ENCODE measurements around the gene DYNC1I1. TPM values are rescaled to one million over a fixed set of nuclear protein-coding genes. Genes with fewer than 3 reads are reported as not detected.

The DYNC1I1 gene
- total RNA-seq, 1 experiment from 2014 or later = not detected

- H3K36me3 ChIP-seq (ENCODE audit: low read depth) = no peaks in the 10 kb centered on the region
- H3K4me2 ChIP-seq = no peak overlapping the region
- no peaks in the 10 kb centered on the region for H3F3A ChIP-seq (ENCODE audit: insufficient read depth, low read depth)
- H3K27ac ChIP-seq = no peak overlapping the region
- H3K27me3 ChIP-seq (ENCODE audit: insufficient read depth, low read depth) = no peaks in the 10 kb centered on the region
- no peaks in the 10 kb centered on the region for H4K20me1 ChIP-seq (ENCODE audit: insufficient read depth)
- H3K4me3 ChIP-seq = no peak overlapping the region
- intact Hi-C loops (cut with micrococcal nuclease; ENCODE audit: unreplicated experiment) = no loop called here
- ChIA-PET POLR2A (ENCODE audit: unreplicated experiment) (no interaction called here), CTCF (no interaction called here)
- H3K79me2 ChIP-seq (ENCODE audit: low read depth) = no peaks in the 10 kb centered on the region
- DNase-seq = no peak
- TF ChIP-seq CTCF (conservative IDR thresholded peaks at IDR 0.05) = no peak
- no peak for TF ChIP-seq EZH2 (IDR thresholded peaks at IDR 0.05; ENCODE audit: low read depth)
- no peaks in the 10 kb centered on the region for H3K9me2 ChIP-seq (ENCODE audit: insufficient read depth)
- H3K9me3 ChIP-seq (ENCODE audit: insufficient read depth, low read depth) = no peaks in the 10 kb centered on the region
- no peaks in the 10 kb centered on the region for H3K4me1 ChIP-seq (replicated peaks; ENCODE audit: insufficient read depth)
- H2AFZ ChIP-seq = no peak overlapping the region
- BruUV-seq (replicated peaks) = no TSS peak
Observed at GRCh38 chr7:96111405-96111804, 339.1 kb downstream of the DYNC1I1 start.

GRCh38 chr7:96114190-96114589, 341.8 kb downstream of the DYNC1I1 start:
- BruUV-seq (replicated peaks) = no TSS peak
- no peaks in the 10 kb centered on the region for H3K4me1 ChIP-seq (replicated peaks; ENCODE audit: insufficient read depth)
- DNase-seq = no peak

GRCh38 chr7:96116173-96116572, 343.8 kb downstream of the DYNC1I1 start:
- no peaks in the 10 kb centered on the region for H4K20me1 ChIP-seq (ENCODE audit: insufficient read depth)
- no peaks in the 10 kb centered on the region for H3F3A ChIP-seq (ENCODE audit: insufficient read depth, low read depth)
- TF ChIP-seq CTCF (conservative IDR thresholded peaks at IDR 0.05) (no peak), EZH2 (IDR thresholded peaks at IDR 0.05; ENCODE audit: low read depth) (no peak)
- no peaks in the 10 kb centered on the region for H3K4me1 ChIP-seq (replicated peaks; ENCODE audit: insufficient read depth)
- H3K4me3 ChIP-seq = no peak overlapping the region
- no peak overlapping the region for H2AFZ ChIP-seq
- intact Hi-C loops (cut with micrococcal nuclease; ENCODE audit: unreplicated experiment) = no loop called here
- H3K79me2 ChIP-seq (ENCODE audit: low read depth) = no peaks in the 10 kb centered on the region
- H3K4me2 ChIP-seq = no peak overlapping the region
- CTCF ChIA-PET = no interaction called here
- BruUV-seq (replicated peaks) = no TSS peak
- no peak for DNase-seq
- H3K36me3 ChIP-seq (ENCODE audit: low read depth) = 0 out of 2 replicates have a peak, but pooled peaks cover 12% of the 10 kb centered on the region
- no peak overlapping the region for H3K27ac ChIP-seq
- no peaks in the 10 kb centered on the region for H3K27me3 ChIP-seq (ENCODE audit: insufficient read depth, low read depth)
- no peaks in the 10 kb centered on the region for H3K9me3 ChIP-seq (ENCODE audit: insufficient read depth, low read depth)
- H3K9me2 ChIP-seq (ENCODE audit: insufficient read depth) = no peaks in the 10 kb centered on the region
- POLR2A ChIA-PET (ENCODE audit: unreplicated experiment) = no interaction called here

More at GRCh38 chr7:96114190-96114589, 341.8 kb downstream of the DYNC1I1 start:
- H3F3A ChIP-seq (ENCODE audit: insufficient read depth, low read depth) = no peaks in the 10 kb centered on the region
- no peak overlapping the region for H3K4me2 ChIP-seq
- CTCF ChIA-PET = interaction anchor here (0.6 kb wide), 1 partner anchor 424 kb away, joined by 7 read pairs; no protein-coding TSS in a partner anchor
- no peaks in the 10 kb centered on the region for H3K9me2 ChIP-seq (ENCODE audit: insufficient read depth)
- TF ChIP-seq EZH2 (IDR thresholded peaks at IDR 0.05; ENCODE audit: low read depth) (no peak), CTCF (conservative IDR thresholded peaks at IDR 0.05) (no peak)
- no peak overlapping the region for H2AFZ ChIP-seq
- no peaks in the 10 kb centered on the region for H3K9me3 ChIP-seq (ENCODE audit: insufficient read depth, low read depth)
- no peaks in the 10 kb centered on the region for H4K20me1 ChIP-seq (ENCODE audit: insufficient read depth)
- no peaks in the 10 kb centered on the region for H3K36me3 ChIP-seq (ENCODE audit: low read depth)
- no peaks in the 10 kb centered on the region for H3K27me3 ChIP-seq (ENCODE audit: insufficient read depth, low read depth)
- no peak overlapping the region for H3K4me3 ChIP-seq
- H3K79me2 ChIP-seq (ENCODE audit: low read depth) = no peaks in the 10 kb centered on the region
- POLR2A ChIA-PET (ENCODE audit: unreplicated experiment) = no interaction called here
- intact Hi-C loops (cut with micrococcal nuclease; ENCODE audit: unreplicated experiment) = no loop called here
- H3K27ac ChIP-seq = no peak overlapping the region
